K562 (cell line): Measurements from ENCODE around the gene GSTO2. TPM values are rescaled to one million over a fixed set of nuclear protein-coding genes. Genes with fewer than 3 reads are reported as not detected.

Experiments
- CCAR2 ChIP-seq: fragments of 200-400 bp; formaldehyde crosslinking; IDR thresholded peaks from 2 replicates; pipeline ENCODE4 v1.6.1; 2017; ENCODE audit warnings: mild to moderate bottlenecking, low read depth, low read length
- CCNT2 ChIP-seq: IDR thresholded peaks from 2 replicates; pipeline ENCODE4 v1.6.1; 2011; ENCODE audit warnings: borderline replicate concordance, low read depth, mild to moderate bottlenecking, moderate library complexity, mixed read lengths, low read length; ENCODE audit not compliant: insufficient read length; ENCODE audit errors: extremely low read depth
- CTBP1 ChIP-seq: fragments of 450-650 bp; IDR thresholded peaks from 2 replicates; pipeline ENCODE4 v1.6.1; 2016; ENCODE audit warnings: borderline replicate concordance
- FOSL1 ChIP-seq: fragments of 200-800 bp; sonication (Bioruptor generic); conservative IDR thresholded peaks from 2 replicates; pipeline ENCODE4 v1.6.1; 2016; ENCODE audit warnings: missing genetic modification characterization, missing compliant biosample characterization
- FOXA1 ChIP-seq: fragments of 450-650 bp; IDR thresholded peaks from 2 replicates; pipeline ENCODE4 v1.6.1; 2016; ENCODE audit warnings: mild to moderate bottlenecking, borderline replicate concordance
- FOXA3 ChIP-seq, 2 experiments: fragments of 450-650 bp in 1 of 2; sonication (generic) in 1 of 2; formaldehyde crosslinking; IDR thresholded peaks in 1 of 2; conservative IDR thresholded peaks in 1 of 2; 2 replicates each; pipeline versions ENCODE4 v1.4.0 to v1.8.0; 2020 to 2022; ENCODE audit warnings: mild to moderate bottlenecking in 2 of 2, missing genetic modification reagents in 1 of 2
- FOXK2 ChIP-seq, 2 experiments: fragments of 450-650 bp; IDR thresholded peaks in 1 of 2; conservative IDR thresholded peaks in 1 of 2; 2 replicates each; pipeline ENCODE4 v1.6.1; 2016; ENCODE audit warnings: low read depth in 2 of 2, mild to moderate bottlenecking in 1 of 2
- FOXM1 ChIP-seq, 2 experiments: fragments of 450-650 bp in 1 of 2; sonication (generic) in 1 of 2; formaldehyde crosslinking in 1 of 2; IDR thresholded peaks; 2 replicates each; pipeline versions ENCODE4 v1.6.1 to v1.9.0; 2017 to 2022; ENCODE audit warnings: low read depth in 2 of 2, mild to moderate bottlenecking in 2 of 2, missing genetic modification reagents in 1 of 2, moderate library complexity in 1 of 2
- GATA2 ChIP-seq: sonication (generic); formaldehyde crosslinking; IDR thresholded peaks from 2 replicates; pipeline ENCODE4 v1.4.0; 2020; ENCODE audit warnings: mild to moderate bottlenecking, missing genetic modification reagents
- GATAD2B ChIP-seq: fragments of 450-650 bp; IDR thresholded peaks from 2 replicates; pipeline ENCODE4 v1.6.1; 2017; ENCODE audit warnings: mild to moderate bottlenecking, borderline replicate concordance
- GTF2F1 ChIP-seq: IDR thresholded peaks from 2 replicates; pipeline ENCODE4 v1.6.1; 2011; ENCODE audit warnings: low read depth, low read length, improper control_type of control experiment
- HDAC2 ChIP-seq: fragments of 450-650 bp; IDR thresholded peaks from 2 replicates; pipeline ENCODE4 v1.6.1; 2016; ENCODE audit warnings: mild to moderate bottlenecking
- HNRNPUL1 ChIP-seq: fragments of 200-400 bp; formaldehyde crosslinking; IDR thresholded peaks from 2 replicates; pipeline ENCODE4 v1.6.1; 2017; ENCODE audit warnings: low read length
- JUND ChIP-seq, 2 experiments: IDR thresholded peaks; 2 replicates in 1 of 2; 3 replicates in 1 of 2; pipeline ENCODE4 v1.6.1; 2011; ENCODE audit warnings: borderline replicate concordance in 2 of 2, low read depth in 2 of 2, low read length in 2 of 2, improper control_type of control experiment in 1 of 2, missing biosample characterization in 1 of 2, missing genetic modification characterization in 1 of 2, missing genetic modification reagents in 1 of 2
- KDM1A ChIP-seq, 2 experiments: fragments of 450-650 bp; IDR thresholded peaks; 2 replicates each; pipeline ENCODE4 v1.6.1; 2016; ENCODE audit warnings: mild to moderate bottlenecking in 2 of 2
- MBD2 ChIP-seq: sonication (generic); IDR thresholded peaks from 2 replicates; pipeline ENCODE4 v1.6.1; 2016; ENCODE audit warnings: low read depth, borderline replicate concordance
- MEIS2 ChIP-seq: fragments of 450-650 bp; IDR thresholded peaks from 2 replicates; pipeline ENCODE4 v1.6.1; 2014; ENCODE audit warnings: mild to moderate bottlenecking; ENCODE audit not compliant: partially characterized antibody
- MYNN ChIP-seq, 2 experiments: sonication (generic); formaldehyde crosslinking in 1 of 2; IDR thresholded peaks; 2 replicates each; pipeline versions ENCODE4 v1.5.0 to v1.6.1; 2016 to 2020; ENCODE audit warnings: antibody characterized with exemption in 1 of 2, missing genetic modification reagents in 1 of 2
- NCOA2 ChIP-seq, 2 experiments: fragments of 450-650 bp; IDR thresholded peaks; 2 replicates each; pipeline ENCODE4 v1.6.1; 2018; ENCODE audit warnings: mild to moderate bottlenecking in 2 of 2, moderate library complexity in 1 of 2; ENCODE audit not compliant: partially characterized antibody in 2 of 2
- NCOR1 ChIP-seq: fragments of 450-650 bp; IDR thresholded peaks from 2 replicates; pipeline ENCODE4 v1.6.1; 2016; ENCODE audit warnings: mild to moderate bottlenecking, moderate library complexity
- NFIC ChIP-seq: fragments of 450-650 bp; IDR thresholded peaks from 2 replicates; pipeline ENCODE4 v1.6.1; 2017; ENCODE audit warnings: mild to moderate bottlenecking, inconsistent platforms
- NR1H2 ChIP-seq: sonication (generic); formaldehyde crosslinking; IDR thresholded peaks from 2 replicates; pipeline ENCODE4 v1.4.0; 2020; ENCODE audit warnings: mild to moderate bottlenecking, missing genetic modification reagents
- NRF1 ChIP-seq, 2 experiments: fragments of 450-650 bp; IDR thresholded peaks in 1 of 2; conservative IDR thresholded peaks in 1 of 2; 2 replicates each; pipeline ENCODE4 v1.6.1; 2014; ENCODE audit warnings: mild to moderate bottlenecking in 2 of 2
- RCOR1 ChIP-seq, 2 experiments: IDR thresholded peaks; 2 replicates each; pipeline ENCODE4 v1.6.1; 2012; ENCODE audit warnings: low read depth in 2 of 2, low read length in 2 of 2, borderline replicate concordance in 1 of 2, improper control_type of control experiment in 1 of 2
- STAT5A ChIP-seq: IDR thresholded peaks from 2 replicates; pipeline ENCODE4 v1.6.1; 2012; ENCODE audit warnings: low read length, inconsistent platforms, borderline replicate concordance
- TAF9B ChIP-seq: fragments of 450-650 bp; IDR thresholded peaks from 2 replicates; pipeline ENCODE4 v1.6.1; 2018; ENCODE audit warnings: mild to moderate bottlenecking; ENCODE audit not compliant: partially characterized antibody
- TAL1 ChIP-seq: fragments of 450-650 bp; IDR thresholded peaks from 2 replicates; pipeline ENCODE4 v1.6.1; 2016; ENCODE audit warnings: mild to moderate bottlenecking
- ZEB2 ChIP-seq: fragments of 450-650 bp; IDR thresholded peaks from 2 replicates; pipeline ENCODE4 v1.6.1; 2016
- ZNF134 ChIP-seq: fragments of 250-450 bp; sonication (Bioruptor Pico); conservative IDR thresholded peaks from 2 replicates; pipeline ENCODE4 v1.4.0; 2020
- polyA plus RNA-seq, 8 experiments: library from polyadenylated mRNA; depleted of rRNA in 4 of 8; stranded (reverse) in 5 of 8; unstranded in 3 of 8; fragments of >200 nt; fragmentation: Nextera tagmentation in 2 of 8; fragmentation: Illumina TruSeq in 1 of 8; extraction: Ambion mirVana in 2 of 8; extraction: Trizol in 1 of 8; gene quantifications; 2 replicates each; pipeline versions ENCODE4 v1.2.1 to v1.2.3, GENCODE V29; 2011 to 2014; ENCODE audit warnings: inconsistent platforms in 1 of 8, missing spikeins in 1 of 8
- total RNA-seq, 7 experiments: library from RNA; depleted of rRNA in 6 of 7; stranded (reverse); fragments of >200 nt in 6 of 7; fragmentation: Illumina TruSeq in 2 of 7; extraction: Trizol in 2 of 7; gene quantifications; 2 replicates each; pipeline versions ENCODE4 v1.2.1 to v1.2.3, GENCODE V29; 2011 to 2021; ENCODE audit warnings: low replicate concordance in 1 of 7
- TF ChIP-seq, protein P1 (sequence below), 3 experiments: fragments of 200-800 bp in 1 of 3; sonication (Bioruptor generic) in 1 of 3; sonication (generic) in 1 of 3; formaldehyde crosslinking in 1 of 3; IDR thresholded peaks; 2 replicates each; pipeline versions ENCODE4 v1.6.1 to v1.8.0; 2016 to 2022; ENCODE audit warnings: mild to moderate bottlenecking in 2 of 3, missing compliant biosample characterization in 2 of 3, missing genetic modification characterization in 2 of 3, missing genetic modification reagents in 1 of 3

The GSTO2 gene
- total and polyA plus RNA-seq, 9 of the 15 experiments (the other 6 are each of a cell fraction or from before 2014, with no cell fraction given), result 0.18 to 1.8 (median 0.90) TPM

- TF ChIP-seq CCNT2, result peak; percentile 58
- no peak for TF ChIP-seq HNRNPUL1
- peak; percentile 65 for TF ChIP-seq FOXA1
- peak; percentile 87 for TF ChIP-seq JUND (IDR thresholded peaks at IDR 0.05; ENCODE audit: borderline replicate concordance, low read depth, low read length)
- peak; percentile 77; the same call in 1 of the 3 replicates for TF ChIP-seq JUND (tag; IDR thresholded peaks at IDR 0.05; ENCODE audit: borderline replicate concordance, low read depth, low read length)
- TF ChIP-seq ZNF134 (CRISPR knock-in tag), result no peak
- no peak for TF ChIP-seq CCAR2
- TF ChIP-seq HDAC2, result 0 out of 2 replicates have a peak, but pooled peaks have one; percentile 38
- TF ChIP-seq FOXM1 (IDR thresholded peaks at IDR 0.05; ENCODE audit: low read depth), result peak; percentile 12; the same call in 1 of the 2 replicates
- no peak for TF ChIP-seq FOXM1 (CRISPR knock-in tag; IDR thresholded peaks at IDR 0.05; ENCODE audit: low read depth)
- peak; percentile 93 for TF ChIP-seq MYNN (IDR thresholded peaks at IDR 0.05)
- TF ChIP-seq MYNN (CRISPR knock-in tag; IDR thresholded peaks at IDR 0.05), result no peak
- TF ChIP-seq STAT5A, result peak; percentile 33; the same call in 1 of the 2 replicates
- TF ChIP-seq NCOR1, result peak; percentile 86
- peak; percentile 65 to 81; a peak in 3 of 4 replicates for TF ChIP-seq KDM1A (IDR thresholded peaks at IDR 0.05)
- TF ChIP-seq TAL1, result peak; percentile 72; the same call in 1 of the 2 replicates
- peak; percentile 25 for TF ChIP-seq MEIS2
- TF ChIP-seq TAF9B, result peak; percentile 44
- TF ChIP-seq FOSL1, result peak; percentile 8
- TF ChIP-seq ZEB2, result peak; percentile 90
- TF ChIP-seq NFIC, result peak; percentile 69
- peak; percentile 46 to 54; a peak in 1 of 4 replicates for TF ChIP-seq FOXK2 (conservative IDR thresholded peaks at IDR 0.05 in 1 of 2, IDR thresholded peaks at IDR 0.05 in 1 of 2; ENCODE audit: low read depth in 2 of 2)
- TF ChIP-seq MBD2, result peak; percentile 50; the same call in 1 of the 2 replicates
- TF ChIP-seq NRF1 (conservative IDR thresholded peaks at IDR 0.05 in 1 of 2, IDR thresholded peaks at IDR 0.05 in 1 of 2), result no peak
- TF ChIP-seq CTBP1, result peak; percentile 86
- TF ChIP-seq GATAD2B, result peak; percentile 68; the same call in 1 of the 2 replicates
- peak; percentile 33 to 90; a peak in 2 of 4 replicates for TF ChIP-seq FOXA3 (CRISPR knock-in tag; conservative IDR thresholded peaks at IDR 0.05 in 1 of 2, IDR thresholded peaks at IDR 0.05 in 1 of 2)
- no peak for TF ChIP-seq GTF2F1
- no peak for TF ChIP-seq GATA2 (CRISPR knock-in tag)
- TF ChIP-seq NR1H2 (CRISPR knock-in tag), result no peak
- TF ChIP-seq RCOR1 (IDR thresholded peaks at IDR 0.05; ENCODE audit: borderline replicate concordance in 1 of 2, low read depth in 2 of 2, low read length in 2 of 2), result peak in 1 of 2 experiments; percentile 85; a peak in 3 of 4 replicates
- peak; percentile 29 to 31 for TF ChIP-seq NCOA2 (IDR thresholded peaks at IDR 0.05; ENCODE audit: partially characterized antibody in 2 of 2)
- TF ChIP-seq, protein P1, sequence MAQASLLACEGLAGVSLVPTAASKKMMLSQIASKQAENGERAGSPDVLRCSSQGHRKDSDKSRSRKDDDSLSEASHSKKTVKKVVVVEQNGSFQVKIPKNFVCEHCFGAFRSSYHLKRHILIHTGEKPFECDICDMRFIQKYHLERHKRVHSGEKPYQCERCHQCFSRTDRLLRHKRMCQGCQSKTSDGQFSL (CRISPR knock-in tag; IDR thresholded peaks at IDR 0.05), result no peak
- TF ChIP-seq, protein P1 (tag; IDR thresholded peaks at IDR 0.05), result peak in 1 of 2 experiments; percentile 53; a peak in 1 of 4 replicates
Measured at GRCh38 chr10:104253106-104253505, 15.9 kb upstream of the GSTO2 start (continued).
